ENCODE data around the gene EFR3B.

GRCh38 chr2:25202275-25202674 lies 160.4 kb downstream of the EFR3B start:
- no peak for TF ChIP-seq POLR2AphosphoS5 (IDR thresholded peaks at IDR 0.05; ENCODE audit: low read length)
- no peak for TF ChIP-seq EZH2 (IDR thresholded peaks at IDR 0.05; ENCODE audit: borderline replicate concordance, control insufficient read depth, low read depth, low read length)
- TF ChIP-seq CTCF (IDR thresholded peaks at IDR 0.05 in 2 of 3, conservative IDR thresholded peaks at IDR 0.05 in 1 of 3; ENCODE audit: control insufficient read depth in 2 of 3, extremely low read depth in 1 of 3, insufficient read depth in 1 of 3, low read depth in 3 of 3, low read length in 3 of 3), result no peak
- TF ChIP-seq MAX (IDR thresholded peaks at IDR 0.05; ENCODE audit: low read depth, low read length), result no peak
- TF ChIP-seq JUNB (IDR thresholded peaks at IDR 0.05), result no peak
- no peak for TF ChIP-seq USF2 (IDR thresholded peaks at IDR 0.05; ENCODE audit: borderline replicate concordance, low read depth, low read length)
